Activated naive CD4-positive, alpha-beta T cell treated with anti-CD3 and anti-CD28 coated beads, Interleukin-2, amount 50 U/mL, for 16 hours (primary cell): ENCODE measurements around the gene PLXNC1.
"Not testable (repeated sequence)": the region's sequence is repeated elsewhere in the genome, so short reads cannot be mapped to it uniquely, and the experiment has no call there.

Source experiments
- DNase-seq: peaks from one replicate; pipeline ENCODE4 v3.0.0-alpha.2; 2020

PLXNC1 gene

GRCh38 chr12:94308612-94309011 is 160.2 kb downstream of the PLXNC1 start:
- DNase-seq: no peak

GRCh38 chr12:94309373-94309772 is 161.0 kb downstream of the PLXNC1 start:
- no peak for DNase-seq

- no peak for DNase-seq
Measured at GRCh38 chr12:94312378-94312777, 164.0 kb downstream of the PLXNC1 start.

GRCh38 chr12:94316600-94316999 is 168.2 kb downstream of the PLXNC1 start:
- DNase-seq: not testable (repeated sequence)

- no peak for DNase-seq
Measured at GRCh38 chr12:94318181-94318580, 169.8 kb downstream of the PLXNC1 start.

GRCh38 chr12:94320109-94320508 is 171.7 kb downstream of the PLXNC1 start:
- DNase-seq: no peak

GRCh38 chr12:94322346-94322745 is 174.0 kb downstream of the PLXNC1 start:
- DNase-seq: no peak

GRCh38 chr12:94326234-94326633 is 177.9 kb downstream of the PLXNC1 start:
- DNase-seq: no peak

GRCh38 chr12:94326727-94327126 is 178.3 kb downstream of the PLXNC1 start:
- no peak for DNase-seq

- no peak for DNase-seq
Measured at GRCh38 chr12:94327809-94328208, 179.4 kb downstream of the PLXNC1 start.

- no peak for DNase-seq
Measured at GRCh38 chr12:94329366-94329765, 181.0 kb downstream of the PLXNC1 start.

- no peak for DNase-seq
Measured at GRCh38 chr12:94333396-94333795, 185.0 kb downstream of the PLXNC1 start.

GRCh38 chr12:94336211-94336925 is 188.0 kb downstream of the PLXNC1 start:
- DNase-seq: no peak

GRCh38 chr12:94338006-94338794 is 189.8 kb downstream of the PLXNC1 start:
- no peak for DNase-seq

- no peak for DNase-seq
Measured at GRCh38 chr12:94340573-94340972, 192.2 kb downstream of the PLXNC1 start.

- DNase-seq: no peak
Measured at GRCh38 chr12:94353130-94353529, 204.8 kb downstream of the PLXNC1 start.
